COLO668 (cell line): ENCODE results near the gene PHKG2.

ENCODE experiments used
- DNase-seq: peaks from one replicate; lab custom pipeline; 2025; ENCODE audit not compliant: unreplicated experiment; lab: John Stamatoyannopoulos, UW

The PHKG2 gene

DNA sequence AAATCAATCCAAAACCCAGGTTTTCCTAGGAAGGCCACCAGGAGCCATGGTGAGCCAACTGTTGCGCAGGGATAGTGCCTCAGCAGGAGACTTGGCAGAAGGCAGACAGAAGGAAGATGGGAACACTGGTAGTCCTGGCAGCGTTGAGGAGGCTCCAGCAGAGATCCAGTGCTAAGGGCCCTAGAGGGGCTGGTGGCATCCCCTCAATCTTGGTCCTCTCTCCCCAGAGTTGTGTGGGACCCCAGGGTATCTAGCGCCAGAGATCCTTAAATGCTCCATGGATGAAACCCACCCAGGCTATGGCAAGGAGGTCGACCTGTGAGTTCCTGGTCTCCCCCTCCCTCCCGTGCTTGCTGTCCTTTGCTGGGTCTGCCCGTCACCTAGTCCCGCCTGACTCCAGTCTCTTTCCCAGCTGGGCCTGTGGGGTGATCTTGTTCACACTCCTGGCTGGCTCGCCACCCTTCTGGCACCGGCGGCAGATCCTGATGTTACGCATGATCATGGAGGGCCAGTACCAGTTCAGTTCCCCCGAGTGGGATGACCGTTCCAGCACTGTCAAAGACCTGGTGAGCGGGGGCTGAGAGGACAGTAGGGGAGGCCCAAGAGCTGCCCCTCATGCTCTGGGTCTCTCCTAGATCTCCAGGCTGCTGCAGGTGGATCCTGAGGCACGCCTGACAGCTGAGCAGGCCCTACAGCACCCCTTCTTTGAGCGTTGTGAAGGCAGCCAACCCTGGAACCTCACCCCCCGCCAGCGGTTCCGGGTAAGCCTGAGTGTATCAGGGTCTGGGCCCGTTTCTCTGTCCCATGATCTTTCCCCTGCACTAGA lies 7.9 kb downstream of the PHKG2 start:
- DNase-seq, result no peak

DNA sequence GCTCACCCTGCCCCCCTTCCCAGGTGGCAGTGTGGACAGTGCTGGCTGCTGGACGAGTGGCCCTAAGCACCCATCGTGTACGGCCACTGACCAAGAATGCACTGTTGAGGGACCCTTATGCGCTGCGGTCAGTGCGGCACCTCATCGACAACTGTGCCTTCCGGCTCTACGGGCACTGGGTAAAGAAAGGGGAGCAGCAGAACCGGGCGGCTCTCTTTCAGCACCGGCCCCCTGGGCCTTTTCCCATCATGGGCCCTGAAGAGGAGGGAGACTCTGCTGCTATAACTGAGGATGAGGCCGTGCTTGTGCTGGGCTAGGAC lies 8.5 kb downstream of the PHKG2 start:
- no peak for DNase-seq

- no peak for DNase-seq
These were observed 9.1 kb downstream of the PHKG2 start for GRCh38 chr16:30757316-30757715.

GRCh38 chr16:30758988-30759491 lies 10.8 kb downstream of the PHKG2 start:
- DNase-seq, result no peak

- no peak for DNase-seq
These were observed 11.9 kb downstream of the PHKG2 start for GRCh38 chr16:30760001-30760559.

- no peak for DNase-seq
These were observed 12.6 kb downstream of the PHKG2 start for GRCh38 chr16:30760577-30761426.

DNA sequence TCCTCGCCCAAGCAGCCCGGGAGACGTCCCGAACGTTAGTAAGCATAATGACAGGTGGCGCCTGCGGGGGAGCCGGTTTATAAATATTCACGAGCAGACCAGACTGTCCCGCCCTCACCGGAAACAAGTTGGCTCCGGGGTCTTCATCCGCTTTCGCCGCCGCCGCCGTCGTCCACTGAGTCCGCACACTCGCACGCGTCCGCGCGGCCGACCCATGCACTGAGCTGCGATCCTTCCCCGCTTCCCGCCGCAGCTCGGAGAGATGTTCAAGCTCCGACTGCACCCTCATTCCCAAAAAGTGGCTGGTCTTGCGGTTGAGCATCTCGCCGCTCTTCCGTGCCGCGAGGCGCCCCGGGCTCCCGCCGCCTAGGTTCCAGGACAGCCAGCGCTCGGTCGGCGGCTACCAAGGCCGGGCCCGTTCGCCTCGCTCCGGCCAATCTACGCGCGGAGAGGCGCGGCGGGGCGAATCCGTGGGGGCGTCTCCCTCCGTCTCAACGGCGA lies 13.3 kb downstream of the PHKG2 start:
- DNase-seq, result peak; percentile 67

- peak; percentile 95 for DNase-seq
These were observed 14.0 kb downstream of the PHKG2 start, which contains the start of the genes CFAP119 and RNF40 for GRCh38 chr16:30761928-30762902. TSS of gene CFAP119 (minus strand) at chr16:30762062. CDS start at chr16:30761748, 314 bp downstream. TSS of gene RNF40 (plus strand) at chr16:30762322. CDS start at chr16:30762546, 224 bp downstream.

DNA sequence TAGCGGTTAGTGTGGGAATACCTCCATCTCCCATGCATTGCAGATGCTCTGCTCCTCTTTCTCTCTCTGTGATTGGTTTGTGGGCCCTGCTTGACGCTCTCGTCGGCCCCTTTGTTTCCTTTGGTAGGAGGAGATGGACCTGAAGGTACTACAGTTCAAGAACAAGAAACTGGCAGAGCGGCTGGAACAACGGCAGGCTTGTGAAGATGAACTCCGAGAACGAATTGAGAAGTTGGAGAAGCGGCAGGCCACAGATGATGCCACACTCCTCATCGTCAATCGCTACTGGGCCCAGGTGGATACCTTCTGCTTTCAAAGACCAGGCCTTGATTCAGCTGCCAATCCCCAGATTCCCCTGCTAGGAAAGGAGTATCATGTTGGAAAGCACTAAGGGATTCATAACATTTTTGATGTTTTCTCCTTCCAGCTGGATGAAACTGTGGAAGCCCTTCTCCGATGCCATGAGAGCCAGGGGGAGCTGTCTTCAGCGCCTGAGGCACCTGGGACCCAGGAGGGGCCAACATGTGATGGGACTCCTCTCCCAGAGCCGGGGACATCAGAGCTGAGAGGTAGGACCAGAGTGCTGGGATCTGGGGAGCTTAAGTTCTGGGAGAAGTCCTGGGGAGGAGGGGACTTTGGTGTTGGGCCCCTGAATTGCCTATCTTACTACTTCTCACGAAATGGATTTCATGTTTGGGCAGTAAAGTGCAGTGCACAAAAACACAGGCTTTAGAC lies 14.9 kb downstream of the PHKG2 start:
- no peak for DNase-seq

DNA sequence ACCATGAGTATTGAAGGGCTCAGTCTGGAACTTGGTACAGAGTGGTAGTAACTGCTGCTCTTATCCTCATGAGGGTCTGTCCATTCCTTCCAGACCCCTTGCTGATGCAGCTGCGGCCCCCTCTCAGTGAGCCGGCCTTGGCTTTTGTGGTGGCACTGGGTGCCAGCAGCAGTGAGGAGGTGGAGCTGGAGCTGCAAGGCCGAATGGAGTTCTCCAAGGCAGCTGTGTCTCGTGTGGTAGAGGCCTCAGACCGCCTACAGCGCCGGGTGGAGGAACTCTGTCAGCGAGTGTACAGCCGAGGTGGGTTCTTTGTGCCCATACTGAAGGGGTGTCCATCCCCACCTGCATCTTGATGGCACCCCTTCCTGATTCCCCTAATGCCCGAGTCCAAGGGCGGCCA lies 15.9 kb downstream of the PHKG2 start:
- no peak for DNase-seq

DNA sequence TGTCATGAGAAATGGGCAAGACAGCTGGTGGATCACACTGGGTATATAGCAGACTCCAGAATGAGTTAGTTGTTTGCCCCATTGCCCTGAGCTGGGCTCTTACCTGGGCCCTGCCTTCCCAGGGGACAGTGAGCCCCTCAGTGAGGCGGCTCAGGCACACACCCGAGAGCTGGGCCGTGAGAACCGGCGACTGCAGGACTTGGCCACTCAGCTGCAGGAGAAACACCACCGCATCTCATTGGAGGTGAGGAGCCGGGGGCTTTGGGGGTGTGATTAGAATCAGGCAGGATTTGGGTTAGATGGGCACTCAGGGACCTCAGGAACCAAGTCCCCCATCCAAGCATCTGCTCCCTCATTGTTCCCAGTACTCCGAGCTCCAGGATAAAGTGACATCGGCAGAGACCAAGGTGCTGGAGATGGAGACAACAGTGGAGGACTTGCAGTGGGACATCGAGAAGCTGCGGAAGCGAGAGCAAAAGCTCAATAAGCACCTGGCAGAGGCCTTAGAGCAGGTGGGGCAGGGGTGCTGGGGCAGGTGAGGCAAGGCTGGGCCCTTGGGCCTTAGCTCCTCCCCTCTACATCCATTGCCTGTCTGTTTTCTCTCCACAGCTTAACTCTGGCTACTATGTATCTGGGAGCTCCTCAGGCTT lies 16.7 kb downstream of the PHKG2 start:
- no peak for DNase-seq

GRCh38 chr16:30766206-30766932 lies 18.1 kb downstream of the PHKG2 start:
- DNase-seq, result no peak

DNA sequence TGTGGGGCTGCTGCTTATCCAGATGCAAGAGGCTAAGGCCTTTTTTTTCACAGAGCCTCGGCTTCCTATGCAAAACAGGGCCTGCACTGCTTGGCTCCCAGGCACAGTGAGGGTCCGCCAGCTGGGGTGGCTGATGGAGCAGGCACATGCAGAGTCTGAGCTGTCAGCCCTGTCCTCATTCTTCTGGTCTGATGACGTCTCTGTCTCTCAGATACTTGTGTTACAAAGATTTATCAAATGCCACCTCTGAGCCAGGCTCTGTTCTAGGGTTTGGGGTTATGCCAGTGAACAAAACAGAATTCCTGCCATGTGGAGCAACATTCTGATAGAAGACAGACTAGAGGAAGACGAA lies 18.7 kb downstream of the PHKG2 start:
- no peak for DNase-seq

- no peak for DNase-seq
These were observed 19.7 kb downstream of the PHKG2 start for GRCh38 chr16:30767767-30768465.

- no peak for DNase-seq
These were observed 20.5 kb downstream of the PHKG2 start for GRCh38 chr16:30768583-30769181.

- no peak for DNase-seq
These were observed 21.3 kb downstream of the PHKG2 start for GRCh38 chr16:30769379-30770089.

DNA sequence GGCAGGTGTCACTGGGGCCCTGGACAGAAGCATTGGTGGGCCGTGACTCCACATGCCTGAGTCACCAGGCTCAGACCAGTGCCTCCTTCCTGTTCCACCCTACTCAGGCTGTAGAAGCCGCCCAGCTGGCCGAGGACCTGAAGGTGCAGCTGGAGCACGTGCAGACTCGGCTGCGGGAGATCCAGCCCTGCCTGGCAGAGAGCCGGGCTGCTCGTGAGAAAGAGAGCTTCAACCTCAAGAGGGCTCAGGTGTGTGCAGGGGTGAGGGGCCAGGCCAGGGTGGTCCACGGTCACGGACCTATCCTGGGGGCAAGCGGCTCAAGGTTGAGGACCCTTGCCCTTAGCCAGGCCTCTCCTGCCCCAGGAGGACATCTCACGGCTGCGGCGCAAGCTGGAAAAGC lies 23.5 kb downstream of the PHKG2 start:
- DNase-seq, result no peak
